NCI-H187 treated with DMSO at 0.1 percent for 48 hours (cell line): Measurements from ENCODE around the gene WRAP73.

Experiments
- DNase-seq: peaks from one replicate; lab custom pipeline; 2025; lab: John Stamatoyannopoulos, UW

Gene WRAP73

DNA sequence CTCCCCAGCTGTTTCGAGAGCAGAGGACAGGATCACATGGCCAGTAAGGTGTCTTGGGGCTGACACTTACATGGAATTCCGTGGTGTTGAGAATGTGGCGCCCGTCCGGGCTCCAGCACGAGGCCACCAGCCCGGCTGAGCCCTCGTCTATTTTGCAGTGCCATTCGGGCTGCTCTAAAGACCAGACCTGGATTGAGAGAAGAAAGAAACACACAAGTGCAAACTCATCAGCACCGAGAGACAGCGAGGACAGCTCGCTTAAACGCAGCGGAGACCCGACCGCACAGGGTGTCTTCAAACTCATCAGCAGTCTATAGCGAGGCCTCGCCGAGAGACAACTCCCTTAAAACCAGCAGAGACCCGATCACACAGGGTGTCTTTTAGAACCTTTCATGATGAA lies 3.3 kb downstream of the WRAP73 start:
- DNase-seq: no peak

- DNase-seq: no peak
Measured at GRCh38 chr1:3645666-3646355, 4.1 kb downstream of the WRAP73 start.

GRCh38 chr1:3645247-3645646 lies 4.7 kb downstream of the WRAP73 start:
- DNase-seq: no peak

- DNase-seq: no peak
Measured at GRCh38 chr1:3644273-3644672, 5.6 kb downstream of the WRAP73 start.

- DNase-seq: no peak
Measured at GRCh38 chr1:3642919-3643675, 6.8 kb downstream of the WRAP73 start.

- DNase-seq: no peak
Measured at GRCh38 chr1:3641816-3642215, 8.1 kb downstream of the WRAP73 start.

- no peak for DNase-seq
Measured at GRCh38 chr1:3641046-3641760, 8.7 kb downstream of the WRAP73 start.

GRCh38 chr1:3640121-3640837 lies 9.6 kb downstream of the WRAP73 start:
- DNase-seq: no peak

GRCh38 chr1:3639397-3639911 lies 10.4 kb downstream of the WRAP73 start:
- no peak for DNase-seq

DNA sequence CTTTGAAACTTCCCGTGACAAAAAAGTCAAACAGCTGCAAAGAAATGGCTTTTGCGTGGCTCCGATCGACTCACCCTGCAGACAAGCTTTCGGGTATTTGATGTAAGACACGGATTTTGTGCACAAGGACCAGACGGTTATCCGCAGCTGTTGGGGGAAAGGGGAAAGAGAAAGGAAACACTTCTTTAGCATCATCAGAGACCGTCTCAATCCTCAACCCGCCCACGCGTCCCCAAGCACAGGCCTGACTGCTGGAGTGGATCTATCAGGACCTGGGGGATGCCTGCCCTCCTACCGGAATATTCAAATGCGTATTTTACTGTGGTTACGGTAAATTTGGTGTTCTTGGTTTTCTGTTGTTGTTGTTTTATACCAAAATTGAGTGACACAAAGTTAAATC lies 11.2 kb downstream of the WRAP73 start:
- DNase-seq: no peak

DNA sequence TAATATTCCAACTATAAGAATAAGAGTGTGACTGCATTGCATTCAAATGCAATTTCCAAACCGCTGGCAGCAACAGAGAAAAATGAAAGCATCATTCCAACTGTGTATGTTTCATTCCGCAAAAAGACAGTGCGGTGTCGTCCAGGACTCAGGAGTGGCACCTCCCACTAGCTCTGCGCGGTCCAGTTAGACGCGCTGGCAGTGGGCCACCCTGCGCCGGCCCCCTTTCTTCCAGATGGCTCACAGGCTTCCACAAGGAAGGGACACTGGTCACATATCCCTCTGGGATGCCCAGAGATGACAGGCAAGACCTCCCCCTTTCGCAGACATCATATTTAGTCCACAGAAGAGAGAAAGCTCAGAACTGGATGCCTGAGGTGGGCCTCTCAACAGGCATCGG lies 11.9 kb downstream of the WRAP73 start:
- no peak for DNase-seq

- no peak for DNase-seq
Measured at GRCh38 chr1:3636531-3636930, 13.4 kb downstream of the WRAP73 start.

GRCh38 chr1:3636080-3636479 lies 13.8 kb downstream of the WRAP73 start:
- no peak for DNase-seq

DNA sequence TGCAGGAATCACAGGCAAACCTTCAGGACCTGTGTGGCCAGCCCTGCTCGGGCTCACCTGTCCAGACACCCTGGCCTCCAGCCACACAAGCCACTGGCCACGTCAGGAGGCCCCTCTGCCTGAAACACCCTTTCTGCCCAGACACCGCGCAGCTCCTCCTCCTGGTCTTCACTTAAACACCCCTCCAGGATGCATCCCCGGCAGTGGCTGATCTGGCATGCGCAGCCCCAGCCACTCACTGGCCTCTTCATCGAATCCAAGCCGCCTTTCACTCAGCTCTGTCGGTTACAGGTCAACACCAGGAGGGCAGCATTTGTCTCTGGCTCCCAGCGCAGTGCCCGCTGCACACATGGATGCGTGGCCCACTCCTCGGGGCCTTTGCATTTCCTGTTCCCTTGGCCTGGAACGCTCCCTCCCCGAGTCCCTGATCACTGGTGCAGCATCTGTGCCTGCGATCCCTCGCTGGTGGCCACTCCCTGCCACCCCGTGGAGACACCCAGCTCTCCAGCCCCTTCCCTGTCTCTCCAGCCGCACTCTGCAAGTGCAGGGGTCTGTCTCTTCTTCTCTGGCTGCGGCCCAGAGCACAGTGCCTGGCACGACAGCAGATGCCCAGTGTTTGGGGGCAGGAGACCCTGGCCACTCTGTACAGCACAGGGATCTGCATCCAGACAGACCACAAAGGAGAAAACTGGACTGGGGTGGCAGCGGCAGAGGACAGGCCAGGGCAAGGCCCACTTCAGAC lies 15.7 kb downstream of the WRAP73 start:
- no peak for DNase-seq

DNA sequence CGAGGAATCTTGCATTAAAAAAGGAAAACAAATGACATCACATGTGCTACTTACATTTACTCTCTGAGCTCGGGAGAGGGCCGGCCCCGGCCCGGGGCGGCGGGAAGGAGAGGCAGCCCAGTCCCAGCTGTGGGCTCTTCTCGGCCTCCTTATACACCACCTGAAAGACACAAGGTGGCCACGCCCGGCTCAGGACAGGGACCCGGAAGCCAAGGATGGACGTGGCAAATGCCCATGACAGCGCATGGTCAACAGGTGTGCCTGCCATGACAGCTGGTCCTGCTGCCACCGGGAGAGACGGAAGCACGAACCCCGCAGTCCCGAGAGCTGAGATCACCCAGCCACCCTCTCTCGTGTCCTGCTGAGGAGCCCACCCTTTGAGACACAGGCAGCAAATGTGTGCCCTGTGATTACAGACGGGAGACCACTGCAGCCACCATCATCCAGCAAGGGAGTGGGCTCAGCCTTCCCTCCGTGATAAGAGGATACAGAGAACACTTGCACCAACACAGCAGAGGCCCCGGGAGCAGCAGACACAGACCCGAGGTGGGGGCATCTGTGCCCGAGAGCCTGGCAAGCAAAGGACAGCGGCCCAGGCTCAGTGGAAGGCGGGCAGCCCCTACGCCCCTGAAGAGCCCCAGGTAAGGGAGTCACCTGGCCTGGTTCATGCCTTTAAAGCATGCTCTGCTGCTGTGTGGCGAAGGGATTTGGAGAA lies 16.4 kb downstream of the WRAP73 start:
- DNase-seq: no peak

- DNase-seq: no peak
Measured at GRCh38 chr1:3632716-3633343, 17.1 kb downstream of the WRAP73 start.

DNA sequence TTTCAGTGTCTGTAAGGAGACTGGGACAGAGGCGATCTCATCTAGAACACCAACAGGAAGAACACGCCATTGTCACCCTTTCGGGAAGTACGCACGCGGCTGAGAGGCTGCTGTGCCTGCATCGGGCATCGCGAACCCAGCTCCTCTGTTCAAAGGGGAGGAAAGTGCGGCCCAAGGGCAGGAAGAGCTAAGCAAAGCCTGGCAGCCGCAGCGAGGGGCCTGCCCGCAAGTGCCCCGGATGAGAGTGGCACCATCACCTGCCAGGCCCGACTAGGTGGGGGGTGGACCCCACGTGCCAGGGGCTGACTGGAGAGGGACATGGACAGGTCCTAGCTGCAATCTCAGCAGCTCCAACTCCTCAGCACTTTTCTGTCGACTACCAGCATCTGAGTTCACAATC lies 17.6 kb downstream of the WRAP73 start:
- DNase-seq: no peak

GRCh38 chr1:3631320-3632260 lies 18.3 kb downstream of the WRAP73 start:
- no peak for DNase-seq

GRCh38 chr1:3630914-3631313 lies 19.0 kb downstream of the WRAP73 start:
- DNase-seq: no peak
